AG04450 (cell line): ENCODE measurements around the gene ZFP91. TPM values are rescaled to one million over a fixed set of nuclear protein-coding genes. Genes with fewer than 3 reads are reported as not detected.

ENCODE experiments used
- CTCF ChIA-PET: fragments of 300-600, 350-600 bp; formaldehyde crosslinking; extraction: SDS; loops from one replicate; lab custom pipeline; 2022; ENCODE audit warnings: antibody characterized with exemption, inconsistent platforms; lab: Charles Lee
- POLR2A ChIA-PET: fragments of 350-600 bp; formaldehyde crosslinking; extraction: SDS; loops from one replicate; lab custom pipeline; 2021; ENCODE audit warnings: antibody characterized with exemption, inconsistent platforms; lab: Yijun Ruan, JAX
- DNase-seq: peaks from one replicate; pipeline ENCODE4 v3.0.0-alpha.2; 2011; ENCODE audit warnings: low read depth, low spot score
- H3K27ac ChIP-seq: one replicate; pipeline ENCODE4 v1.5.1; 2012; ENCODE audit warnings: low read depth, low read length, control low read depth
- H3K27me3 ChIP-seq: one replicate; pipeline ENCODE4 v1.6.0; 2012; ENCODE audit warnings: low read length; ENCODE audit not compliant: control insufficient read depth, insufficient read depth
- H3K4me3 ChIP-seq: 2 replicates; pipeline ENCODE4 v1.5.1; 2011; ENCODE audit warnings: mild to moderate bottlenecking, low read depth, low read length, control low read depth
- H3K9me3 ChIP-seq: 2 replicates; pipeline ENCODE4 v1.5.1; 2012; ENCODE audit warnings: low read length; ENCODE audit not compliant: control insufficient read depth, insufficient read depth
- polyA plus RNA-seq: library from polyadenylated mRNA; depleted of rRNA; stranded (reverse); fragments of >200 nt; gene quantifications from 2 replicates; pipeline ENCODE4 v1.2.3, GENCODE V29; 2011
- TF ChIP-seq, protein P1 (sequence below): IDR thresholded peaks from 2 replicates; pipeline ENCODE4 v1.5.1; 2011; ENCODE audit warnings: low read depth, low read length, control low read depth, inconsistent platforms

The ZFP91 gene
- polyA plus RNA-seq, 1 experiment, result 47.9 TPM

DNA sequence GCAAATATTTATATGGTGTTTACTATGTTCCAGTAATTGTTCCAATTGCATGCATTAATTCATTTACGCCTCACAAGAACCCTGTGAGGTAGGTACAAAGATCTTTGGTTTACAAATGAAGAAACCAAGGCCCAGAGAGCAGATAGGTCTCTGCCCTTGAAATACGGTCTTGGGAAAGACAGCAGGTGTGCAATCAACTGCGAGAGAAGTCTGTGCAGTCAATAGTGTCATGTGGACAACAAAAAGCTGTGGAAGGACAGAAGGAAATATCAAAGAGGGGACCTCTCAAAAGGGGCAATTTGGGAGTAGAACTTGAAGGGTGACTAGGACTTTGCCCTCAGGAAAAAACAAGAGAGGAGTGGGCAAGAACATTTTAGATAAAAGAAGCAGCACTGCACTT, 52.5 kb downstream of the ZFP91 start:
- Histone ChIP-seq H3K27ac (no peak overlapping the region), H3K9me3 (no peaks in the 10 kb centered on the region), H3K27me3 (no peaks in the 10 kb centered on the region), H3K4me3 (no peak overlapping the region)
- POLR2A ChIA-PET, result no interaction called here
- DNase-seq, result no peak
- CTCF ChIA-PET, result interaction anchor here (1.3 to 4.9 kb wide), 2 partner anchors 54 to 63 kb away, joined by 9 to 64 read pairs; no protein-coding TSS in a partner anchor
- TF ChIP-seq, protein P1, sequence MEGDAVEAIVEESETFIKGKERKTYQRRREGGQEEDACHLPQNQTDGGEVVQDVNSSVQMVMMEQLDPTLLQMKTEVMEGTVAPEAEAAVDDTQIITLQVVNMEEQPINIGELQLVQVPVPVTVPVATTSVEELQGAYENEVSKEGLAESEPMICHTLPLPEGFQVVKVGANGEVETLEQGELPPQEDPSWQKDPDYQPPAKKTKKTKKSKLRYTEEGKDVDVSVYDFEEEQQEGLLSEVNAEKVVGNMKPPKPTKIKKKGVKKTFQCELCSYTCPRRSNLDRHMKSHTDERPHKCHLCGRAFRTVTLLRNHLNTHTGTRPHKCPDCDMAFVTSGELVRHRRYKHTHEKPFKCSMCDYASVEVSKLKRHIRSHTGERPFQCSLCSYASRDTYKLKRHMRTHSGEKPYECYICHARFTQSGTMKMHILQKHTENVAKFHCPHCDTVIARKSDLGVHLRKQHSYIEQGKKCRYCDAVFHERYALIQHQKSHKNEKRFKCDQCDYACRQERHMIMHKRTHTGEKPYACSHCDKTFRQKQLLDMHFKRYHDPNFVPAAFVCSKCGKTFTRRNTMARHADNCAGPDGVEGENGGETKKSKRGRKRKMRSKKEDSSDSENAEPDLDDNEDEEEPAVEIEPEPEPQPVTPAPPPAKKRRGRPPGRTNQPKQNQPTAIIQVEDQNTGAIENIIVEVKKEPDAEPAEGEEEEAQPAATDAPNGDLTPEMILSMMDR, result no peak

DNA sequence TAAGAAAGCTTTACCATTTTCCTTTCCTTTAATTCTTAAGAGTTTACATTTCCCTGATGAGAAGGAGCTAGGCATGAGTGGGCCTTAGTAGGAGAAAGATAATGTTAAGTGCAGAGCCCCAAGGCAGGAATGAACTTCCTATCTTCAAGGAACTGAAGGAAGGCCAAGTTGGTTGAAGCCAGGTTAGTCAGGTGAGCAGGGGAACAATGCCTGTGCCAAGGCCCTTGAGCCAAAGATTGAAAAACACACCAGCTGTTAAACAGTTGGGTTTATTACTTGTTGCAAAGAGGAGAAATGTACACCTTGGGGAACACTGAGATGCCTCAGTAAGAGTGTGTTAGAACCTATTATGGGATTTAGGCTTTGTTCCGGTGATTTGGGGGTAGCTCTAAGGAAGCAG, 53.6 kb downstream of the ZFP91 start:
- no peak overlapping the region for H3K27ac ChIP-seq
- no peak overlapping the region for H3K4me3 ChIP-seq
- TF ChIP-seq, protein P1, result no peak
- H3K27me3 ChIP-seq, result no peaks in the 10 kb centered on the region
- H3K9me3 ChIP-seq, result no peaks in the 10 kb centered on the region
- DNase-seq, result no peak
- ChIA-PET POLR2A (no interaction called here), CTCF (interaction anchor here (0.6 to 1.3 kb wide), 5 partner anchors 17 to 270 kb away, joined by 3 to 9 read pairs (median 3); no protein-coding TSS in a partner anchor)

DNA sequence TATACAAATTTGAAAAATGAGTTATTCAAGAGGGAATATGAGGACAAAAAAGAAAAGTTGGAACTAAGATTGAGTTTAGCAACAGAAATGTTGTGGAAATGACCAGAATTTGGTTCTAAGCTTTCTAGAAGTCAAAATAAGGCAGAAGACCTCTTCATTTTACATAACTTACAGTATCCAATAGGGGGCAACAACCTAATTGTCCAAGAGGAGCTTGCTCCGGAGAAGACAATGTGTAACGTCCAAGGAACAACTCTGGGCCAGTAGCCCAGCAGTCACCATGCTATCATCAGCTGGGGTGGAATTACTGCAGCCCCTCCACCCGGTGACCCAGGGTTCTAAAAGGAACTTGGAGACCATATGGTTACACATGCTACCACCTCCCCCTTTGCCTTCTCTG, 57.7 kb downstream of the ZFP91 start:
- ChIA-PET POLR2A (no interaction called here), CTCF (interaction anchor here (1.1 to 5.5 kb wide), 3 partner anchors 7 to 112 kb away, joined by 4 to 40 read pairs (median 32); no protein-coding TSS in a partner anchor)
- H3K27ac ChIP-seq, result no peak overlapping the region
- no peak overlapping the region for H3K4me3 ChIP-seq
- TF ChIP-seq, protein P1, result no peak
- DNase-seq, result no peak
- no peaks in the 10 kb centered on the region for H3K9me3 ChIP-seq
- H3K27me3 ChIP-seq, result peaks cover 4% of the 10 kb centered on the region

DNA sequence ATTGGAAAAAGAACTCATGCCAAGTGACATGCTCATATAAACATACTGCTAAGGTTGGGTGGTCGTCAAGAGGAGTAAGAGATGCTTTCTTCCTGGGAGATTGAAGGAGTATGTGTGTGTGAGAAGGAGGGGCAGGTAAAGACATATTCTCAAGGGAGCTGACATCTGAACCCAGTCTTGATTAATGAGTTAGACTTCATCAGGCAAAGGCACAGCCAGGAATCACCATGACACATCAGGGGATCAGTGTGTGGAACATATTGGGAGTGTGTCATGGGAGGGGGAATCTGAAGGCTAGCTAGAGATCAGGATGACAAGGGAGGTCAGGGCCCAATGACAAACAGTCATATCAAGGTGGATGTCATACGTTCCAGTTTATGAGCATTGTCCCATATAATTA, 58.5 kb downstream of the ZFP91 start:
- no peaks in the 10 kb centered on the region for H3K9me3 ChIP-seq
- POLR2A ChIA-PET, result interaction anchor here (0.7 kb wide), 1 partner anchor 14 kb away, joined by 3 read pairs; no protein-coding TSS in a partner anchor
- peaks cover 4% of the 10 kb centered on the region for H3K27me3 ChIP-seq
- no peak overlapping the region for H3K27ac ChIP-seq
- TF ChIP-seq, protein P1, result no peak
- no peak overlapping the region for H3K4me3 ChIP-seq
- CTCF ChIA-PET, result interaction anchor here (1.1 to 5.5 kb wide), 3 partner anchors 8 to 113 kb away, joined by 4 to 40 read pairs (median 32); no protein-coding TSS in a partner anchor
- no peak for DNase-seq

DNA sequence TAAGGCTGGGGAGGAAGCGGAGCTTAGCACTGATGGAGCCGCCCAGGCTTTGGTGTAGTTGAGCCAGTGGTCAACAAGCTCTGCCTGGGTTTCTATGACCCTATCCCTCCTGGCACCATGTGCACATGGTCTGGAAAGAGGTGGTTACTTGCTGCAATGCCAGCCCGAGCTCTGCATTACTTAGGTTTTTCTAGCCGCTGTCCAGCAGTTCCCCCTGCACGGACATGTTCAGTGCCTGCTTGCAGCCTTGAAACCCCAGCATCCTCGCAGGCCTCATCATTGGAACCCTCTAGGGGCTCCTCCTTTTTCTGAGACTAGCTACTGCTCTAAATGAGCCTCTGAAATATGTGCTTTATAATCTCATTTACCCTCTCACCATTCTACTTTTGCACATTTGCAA, 60.2 kb downstream of the ZFP91 start:
- ChIA-PET CTCF (interaction anchor here (5.4 to 5.5 kb wide), 2 partner anchors 10 to 15 kb away, joined by 32 to 40 read pairs; no protein-coding TSS in a partner anchor), POLR2A (no interaction called here)
- Histone ChIP-seq H3K4me3 (no peak overlapping the region), H3K27me3 (peaks cover 4% of the 10 kb centered on the region), H3K9me3 (no peaks in the 10 kb centered on the region), H3K27ac (no peak overlapping the region)
- no peak for DNase-seq
- TF ChIP-seq, protein P1, result no peak
